Fibroblast of lung (primary cell): ENCODE results near the gene LYPLA2.

Experiments
- EZH2 ChIP-seq: IDR thresholded peaks from 2 replicates; pipeline ENCODE4 v1.5.1; 2012; ENCODE audit warnings: low read length, control low read depth, mild to moderate bottlenecking; ENCODE audit errors: missing control alignments
- TF ChIP-seq, protein P1 (sequence below), 2 donors: IDR thresholded peaks in 1 of 2; conservative IDR thresholded peaks in 1 of 2; 1 replicate in 1 of 2; 2 replicates in 1 of 2; pipeline ENCODE4 v1.5.1; 2011 to 2012; ENCODE audit warnings: low read length in 2 of 2, control low read depth in 1 of 2, inconsistent platforms in 1 of 2, low read depth in 1 of 2, mild to moderate bottlenecking in 1 of 2

DNA sequence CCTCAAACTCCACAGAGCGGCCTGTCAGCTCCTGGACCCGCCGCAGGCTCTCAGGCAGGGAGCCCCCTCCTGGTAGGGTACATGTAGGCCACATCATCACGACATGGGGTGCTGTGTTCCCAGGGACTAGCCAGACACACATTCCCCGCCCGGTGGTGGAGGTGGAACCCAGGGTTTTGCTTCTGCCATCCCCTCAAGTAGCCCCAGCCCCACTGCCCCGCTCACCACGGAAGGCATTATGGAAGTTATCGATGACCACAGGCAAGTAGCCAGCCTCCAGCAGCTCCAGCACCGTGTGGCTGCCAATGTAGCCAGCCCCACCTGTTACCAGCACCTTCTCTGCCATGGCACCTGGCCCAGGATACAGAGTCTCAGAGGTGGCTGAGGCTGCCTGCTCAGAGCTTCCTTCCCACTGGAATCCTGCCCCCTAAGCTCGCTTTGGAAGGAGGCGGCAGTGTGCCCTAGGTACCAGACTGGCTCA, 7.8 kb downstream of the LYPLA2 start:
- TF ChIP-seq, protein P1, sequence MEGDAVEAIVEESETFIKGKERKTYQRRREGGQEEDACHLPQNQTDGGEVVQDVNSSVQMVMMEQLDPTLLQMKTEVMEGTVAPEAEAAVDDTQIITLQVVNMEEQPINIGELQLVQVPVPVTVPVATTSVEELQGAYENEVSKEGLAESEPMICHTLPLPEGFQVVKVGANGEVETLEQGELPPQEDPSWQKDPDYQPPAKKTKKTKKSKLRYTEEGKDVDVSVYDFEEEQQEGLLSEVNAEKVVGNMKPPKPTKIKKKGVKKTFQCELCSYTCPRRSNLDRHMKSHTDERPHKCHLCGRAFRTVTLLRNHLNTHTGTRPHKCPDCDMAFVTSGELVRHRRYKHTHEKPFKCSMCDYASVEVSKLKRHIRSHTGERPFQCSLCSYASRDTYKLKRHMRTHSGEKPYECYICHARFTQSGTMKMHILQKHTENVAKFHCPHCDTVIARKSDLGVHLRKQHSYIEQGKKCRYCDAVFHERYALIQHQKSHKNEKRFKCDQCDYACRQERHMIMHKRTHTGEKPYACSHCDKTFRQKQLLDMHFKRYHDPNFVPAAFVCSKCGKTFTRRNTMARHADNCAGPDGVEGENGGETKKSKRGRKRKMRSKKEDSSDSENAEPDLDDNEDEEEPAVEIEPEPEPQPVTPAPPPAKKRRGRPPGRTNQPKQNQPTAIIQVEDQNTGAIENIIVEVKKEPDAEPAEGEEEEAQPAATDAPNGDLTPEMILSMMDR (conservative IDR thresholded peaks at IDR 0.05 in 1 of 2, IDR thresholded peaks at IDR 0.05 in 1 of 2; ENCODE audit: low read depth in 1 of 2, low read length in 2 of 2), result no peak
- no peak for TF ChIP-seq EZH2
